Bone marrow (tissue), 2 donors: ENCODE results near the gene NGEF.
"Not testable (repeated sequence)": the region's sequence is repeated elsewhere in the genome, so short reads cannot be mapped to it uniquely, and the experiment has no call there.

ENCODE experiments used
- DNase-seq, 2 donors: peaks; one replicate each; lab custom pipeline; 2025; lab: John Stamatoyannopoulos, UW

Gene NGEF

DNA sequence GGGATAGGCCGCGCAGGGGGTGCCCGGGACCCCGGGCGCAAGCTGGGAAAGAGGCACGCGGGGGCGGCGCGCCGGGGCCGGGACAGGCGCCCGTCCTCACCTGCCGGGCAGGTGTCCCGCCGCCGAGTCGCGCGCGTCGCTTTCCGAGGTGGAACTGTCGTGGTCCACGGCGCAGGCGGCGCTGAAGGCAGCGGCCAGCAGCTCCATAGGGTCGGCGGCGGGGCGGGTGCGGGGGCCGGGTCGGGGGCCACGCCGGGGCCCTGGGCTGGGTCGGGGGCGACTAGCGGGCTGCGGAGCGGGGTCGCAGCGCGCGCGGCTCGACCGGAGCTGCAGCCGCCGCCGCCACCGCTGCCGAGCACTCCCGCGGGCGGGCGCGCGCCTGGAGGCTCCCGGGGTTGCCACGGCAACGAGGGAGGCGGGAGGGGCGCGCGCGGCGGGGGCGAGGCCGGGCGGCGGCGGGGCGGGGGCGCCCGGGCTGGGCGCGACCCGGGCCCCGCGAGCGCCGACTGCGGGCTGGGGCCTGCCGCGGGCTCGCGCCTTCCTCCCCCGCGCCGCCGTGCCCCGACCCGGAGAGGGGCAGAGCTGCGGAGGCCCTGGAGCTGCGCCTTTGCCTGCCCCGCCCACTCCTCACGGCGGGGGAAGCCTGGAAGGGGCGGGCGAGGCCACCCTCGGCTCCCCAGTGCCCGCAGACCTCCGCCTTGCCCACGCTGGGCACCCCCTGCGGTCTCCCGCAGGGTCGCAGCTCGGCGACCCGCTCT is 85.1 kb downstream of the NGEF start:
- DNase-seq = no peak

DNA sequence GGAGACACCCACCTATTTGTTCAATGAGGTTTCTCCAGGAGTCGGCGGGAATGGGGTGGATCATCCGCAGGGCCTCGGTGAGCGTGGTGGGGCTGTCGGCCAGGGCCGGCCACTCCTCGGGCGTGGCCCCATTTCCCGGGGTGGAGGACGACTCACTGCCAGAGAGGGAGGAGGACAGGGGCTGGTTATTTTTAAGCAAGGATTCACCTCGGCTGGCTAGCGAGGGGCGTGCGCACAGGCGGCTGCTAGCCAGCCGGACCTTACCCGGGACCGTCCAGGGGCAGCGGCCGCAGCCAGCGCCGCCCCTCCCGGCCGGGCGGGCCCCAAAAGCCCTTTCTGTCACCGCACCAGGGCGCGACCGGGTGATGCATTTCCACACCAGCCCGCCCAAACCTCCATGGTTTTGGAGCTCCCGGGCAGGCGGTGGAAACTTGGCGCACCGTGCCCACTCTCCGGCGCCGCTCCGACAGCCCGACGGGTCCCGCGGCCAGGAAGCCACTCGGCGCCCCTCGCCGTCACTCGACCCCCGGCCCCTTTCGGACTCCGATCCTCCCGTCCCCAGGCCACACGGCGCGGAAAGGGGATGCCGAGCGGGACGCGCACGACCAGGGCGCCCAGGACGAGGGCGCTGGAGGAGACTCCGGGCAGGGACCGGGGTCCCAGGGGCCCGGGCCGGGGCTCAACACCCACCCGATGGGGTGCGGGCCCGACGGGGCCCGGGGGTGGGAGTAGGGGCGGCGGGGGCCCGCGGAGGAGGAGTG is 85.8 kb downstream of the NGEF start:
- no peak for DNase-seq

DNA sequence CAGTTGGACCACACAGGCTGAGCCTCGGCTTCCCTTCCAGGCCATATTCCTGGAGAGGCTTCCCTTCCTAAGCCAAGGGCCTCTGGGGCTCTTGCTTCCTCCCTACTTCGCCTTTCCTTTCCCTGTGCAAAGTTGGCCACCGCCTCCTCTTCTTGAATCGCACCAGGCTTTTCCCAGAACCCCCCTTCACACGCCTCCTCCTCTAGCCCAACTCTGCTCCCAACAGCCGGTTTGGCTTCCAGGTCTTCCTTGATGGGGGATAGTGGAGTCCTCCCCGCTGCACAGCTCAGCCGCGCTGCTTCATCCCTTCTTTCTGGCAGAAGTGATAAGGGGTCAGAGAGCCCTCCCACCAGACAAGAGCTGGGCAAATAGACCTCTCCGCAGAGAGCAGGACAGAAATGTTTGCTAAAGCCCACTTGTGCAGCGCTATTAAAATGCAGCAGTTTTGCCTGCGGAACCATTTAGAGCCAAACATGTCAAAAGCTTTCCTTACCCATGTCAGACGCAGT is 86.6 kb downstream of the NGEF start:
- no peak for DNase-seq

DNA sequence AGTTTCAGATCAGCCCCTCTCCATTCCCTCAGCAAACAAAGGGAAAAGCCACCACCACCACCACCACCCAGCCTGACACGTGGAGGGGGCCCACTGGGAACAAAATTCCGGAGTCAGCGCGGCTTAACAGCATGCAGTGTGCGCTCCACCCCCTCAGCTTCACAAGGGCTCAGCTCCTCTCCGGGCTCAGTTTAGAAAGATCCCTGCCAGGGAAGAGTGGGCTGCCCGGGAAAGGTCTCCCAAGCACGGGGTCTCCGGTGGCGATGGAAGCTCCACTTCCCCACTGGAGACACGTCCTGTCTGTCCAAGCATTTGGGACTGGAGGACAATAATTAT is 87.3 kb downstream of the NGEF start:
- no peak for DNase-seq

DNA sequence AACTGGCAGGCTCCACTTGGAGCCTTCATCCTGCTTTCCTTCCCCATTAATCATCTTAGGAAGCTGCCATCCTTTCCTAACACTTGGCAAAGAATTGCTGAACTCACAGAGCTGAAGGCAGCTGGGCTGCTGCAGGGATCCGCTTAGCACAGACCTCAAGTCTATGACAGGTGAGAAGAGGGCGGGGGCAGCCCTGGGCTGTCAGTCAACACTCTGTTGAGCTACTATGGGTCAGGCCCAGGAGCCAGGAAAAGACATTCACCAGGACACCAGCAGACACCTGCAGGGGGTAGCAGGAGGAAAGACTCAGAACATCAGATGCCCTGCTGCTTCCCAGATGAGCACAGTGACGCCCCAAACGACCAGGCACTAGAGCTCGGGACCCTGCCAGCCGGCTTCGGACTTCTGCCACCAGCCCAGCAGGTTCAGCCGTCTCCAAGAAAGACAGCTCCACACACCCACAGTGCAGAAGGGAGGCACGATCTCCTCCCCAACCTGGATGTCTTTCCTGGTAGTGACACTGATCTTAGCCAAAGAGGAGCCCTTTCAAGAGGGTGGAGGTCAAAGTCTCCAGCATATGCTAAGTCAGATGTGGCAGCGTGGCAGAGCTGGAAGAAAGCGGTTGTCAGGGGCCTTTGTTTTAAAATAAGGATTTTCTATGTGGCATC is 87.8 kb downstream of the NGEF start:
- no peak for DNase-seq

DNA sequence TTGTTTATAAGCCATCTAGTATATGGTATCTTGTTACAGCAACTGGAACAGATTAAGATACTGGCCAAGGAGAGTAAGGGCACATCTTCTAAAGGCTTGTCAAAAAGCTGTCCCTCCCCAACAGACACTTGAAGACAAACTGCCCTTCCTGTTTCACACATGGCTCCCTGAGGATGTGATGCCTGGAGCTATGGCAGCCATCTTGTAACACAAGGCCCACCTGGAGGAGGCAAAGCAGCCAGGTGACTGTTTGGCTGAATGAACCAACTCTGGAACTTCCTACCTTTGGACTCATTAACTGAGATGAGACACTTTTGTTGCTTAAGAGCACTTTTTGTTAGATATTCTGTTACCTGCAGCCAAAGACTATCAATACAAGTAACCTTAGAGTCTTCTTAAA is 88.6 kb downstream of the NGEF start:
- DNase-seq = no peak

DNA sequence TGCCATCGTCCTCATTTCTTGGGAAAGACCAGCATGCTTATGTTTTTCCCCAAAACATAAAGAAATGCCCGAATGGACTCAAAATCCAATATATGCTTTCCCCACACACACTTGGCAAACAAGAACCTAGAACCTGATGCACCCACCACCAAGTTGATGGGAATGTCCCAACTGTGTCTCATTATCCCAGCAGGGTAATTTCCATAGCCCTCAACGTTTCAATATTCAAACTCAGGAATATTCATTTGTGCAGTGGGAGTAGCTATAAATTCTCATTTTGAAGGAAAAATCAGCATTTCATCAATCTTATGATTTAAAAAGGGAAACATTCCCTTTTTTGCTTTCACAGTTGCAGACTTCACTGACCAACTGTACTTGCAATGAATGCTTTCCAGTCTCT is 92.3 kb downstream of the NGEF start:
- no peak for DNase-seq

DNA sequence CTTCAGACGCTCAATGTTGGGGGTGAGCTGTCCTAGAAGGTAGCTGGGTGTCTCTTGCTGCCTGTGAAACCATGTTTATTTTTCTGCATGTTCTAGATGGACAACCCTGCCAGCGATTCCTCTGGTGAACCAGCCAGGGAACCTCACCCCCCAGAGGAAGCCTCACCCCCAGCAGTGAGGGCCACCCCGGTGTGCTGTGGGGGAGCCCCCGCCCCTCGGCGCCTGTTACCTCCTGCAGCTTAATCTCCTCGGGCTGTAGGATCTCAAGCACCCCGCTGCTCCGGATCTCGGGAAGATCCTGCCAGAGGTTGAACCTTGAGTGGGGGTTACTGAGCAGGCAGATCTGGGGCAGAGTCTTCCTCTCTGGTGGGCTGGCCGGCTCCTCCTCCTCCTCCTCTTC is 93.0 kb downstream of the NGEF start:
- DNase-seq = no peak

DNA sequence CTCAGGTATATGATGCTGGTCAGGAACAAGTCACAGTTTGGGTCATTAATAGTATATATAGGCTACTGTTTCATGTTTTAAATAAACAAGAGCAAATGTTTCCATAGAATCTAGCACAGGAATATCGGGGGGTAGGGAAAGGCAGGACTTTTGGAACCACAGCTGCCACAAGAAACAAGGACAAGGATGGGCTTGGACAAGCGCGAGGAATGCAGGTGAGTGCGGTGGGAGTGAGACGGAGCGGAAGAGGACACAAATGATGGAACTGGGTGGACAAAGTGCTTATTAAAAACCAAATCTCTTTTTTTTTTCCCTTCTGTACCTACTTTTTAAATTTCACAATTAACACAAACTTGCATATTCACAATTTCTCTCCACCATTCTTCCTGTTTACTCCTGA is 93.9 kb downstream of the NGEF start:
- no peak for DNase-seq

DNA sequence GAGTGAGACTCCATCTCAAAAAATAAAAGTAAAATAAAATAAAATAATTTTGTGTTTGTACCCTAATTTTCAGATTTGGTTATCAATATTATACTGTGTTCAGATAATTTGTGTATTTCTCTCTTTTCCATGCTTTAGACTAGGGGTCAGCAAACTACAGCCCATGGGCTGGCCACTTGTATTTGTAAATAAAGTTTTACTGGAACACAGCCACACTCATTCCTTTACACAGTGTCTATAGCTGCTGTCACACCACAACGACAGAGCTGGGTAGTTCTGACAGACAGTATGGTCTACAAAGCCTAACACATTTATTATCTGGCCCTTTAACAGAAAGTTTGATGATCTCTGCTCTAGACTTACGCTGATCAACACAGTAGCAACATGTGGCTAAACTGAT is 99.2 kb downstream of the NGEF start:
- no peak for DNase-seq

DNA sequence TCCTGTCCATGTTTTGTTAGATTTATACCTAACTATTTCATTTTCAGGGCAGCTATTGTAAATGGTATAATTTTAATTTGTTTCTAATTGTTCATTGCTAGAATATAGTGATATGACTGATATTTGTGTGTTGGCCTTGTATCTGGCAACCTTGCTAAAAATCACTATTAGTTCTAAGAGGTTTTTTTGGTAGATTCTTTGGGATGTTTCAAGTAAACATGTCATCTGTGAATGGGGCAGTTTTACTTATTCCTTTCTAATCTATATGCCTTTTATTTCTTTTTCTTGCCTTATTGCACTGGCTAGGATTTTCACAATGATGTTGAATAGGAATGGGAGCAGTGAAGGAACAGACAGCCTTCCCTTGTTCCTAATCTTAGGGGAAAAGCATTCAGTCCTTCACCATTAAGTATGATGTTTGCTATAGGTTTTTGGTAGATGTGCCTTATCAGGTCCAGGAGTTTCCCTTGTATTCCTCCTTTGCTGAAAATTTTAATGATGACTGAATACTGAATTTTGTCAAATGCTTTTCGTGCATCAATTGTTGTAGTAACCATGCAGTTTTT is 101.3 kb downstream of the NGEF start:
- no peak for DNase-seq

DNA sequence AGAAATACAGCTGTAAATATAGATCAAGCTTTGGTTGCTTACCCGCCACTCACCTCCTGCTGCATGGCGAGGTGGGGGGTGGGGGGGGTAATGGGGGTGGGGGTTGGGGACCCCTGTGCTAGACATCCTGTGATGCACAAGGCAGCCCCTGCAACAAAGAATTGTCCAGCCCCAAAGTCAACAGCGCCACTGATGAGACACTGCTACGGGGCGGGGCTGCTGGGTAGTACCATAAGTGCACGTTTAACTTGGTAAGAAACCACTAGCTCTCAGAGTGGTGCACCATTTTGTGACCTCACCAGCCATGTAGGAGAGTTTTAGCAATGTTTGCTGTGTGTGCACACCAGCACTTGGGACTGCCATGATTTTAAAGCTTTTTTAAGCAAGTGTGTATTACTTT is 102.7 kb downstream of the NGEF start:
- no peak for DNase-seq

DNA sequence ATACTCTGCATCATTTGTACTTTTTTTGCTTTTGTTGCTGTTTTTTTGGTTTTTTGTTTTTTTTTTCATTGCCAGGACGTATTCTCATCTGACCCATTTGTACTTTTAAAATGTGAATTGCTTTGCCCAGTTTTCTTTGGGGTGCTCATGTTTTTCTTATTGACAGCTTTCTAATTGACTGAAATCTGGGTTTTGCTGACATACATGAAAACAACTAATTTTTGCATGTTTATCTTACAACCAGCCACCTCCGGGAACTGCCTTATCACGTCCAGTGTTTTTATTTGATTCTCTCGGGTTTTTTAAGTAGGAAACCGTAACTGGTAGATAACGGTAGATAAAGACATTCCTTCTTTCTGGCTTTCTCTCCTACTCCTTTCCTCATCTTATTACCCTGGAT is 104.4 kb downstream of the NGEF start:
- DNase-seq = no peak

DNA sequence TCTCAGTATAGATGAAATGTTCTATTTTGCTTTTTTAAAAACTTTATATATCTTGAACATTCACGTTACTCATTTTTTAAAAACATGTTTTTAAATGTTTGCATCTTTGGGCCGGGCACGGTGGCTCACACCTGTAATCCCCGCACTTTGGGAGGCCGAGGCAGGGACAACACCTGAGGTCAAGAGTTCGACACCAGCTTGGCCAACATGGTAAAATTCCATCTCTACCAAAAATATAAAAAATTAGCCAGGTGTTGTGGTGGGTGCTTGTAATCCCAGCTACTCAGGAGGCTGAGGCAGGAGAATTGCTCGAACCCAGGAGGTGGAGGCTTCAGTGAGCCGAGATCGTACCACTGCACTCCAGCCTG is 105.4 kb downstream of the NGEF start:
- not testable (repeated sequence) for DNase-seq

DNA sequence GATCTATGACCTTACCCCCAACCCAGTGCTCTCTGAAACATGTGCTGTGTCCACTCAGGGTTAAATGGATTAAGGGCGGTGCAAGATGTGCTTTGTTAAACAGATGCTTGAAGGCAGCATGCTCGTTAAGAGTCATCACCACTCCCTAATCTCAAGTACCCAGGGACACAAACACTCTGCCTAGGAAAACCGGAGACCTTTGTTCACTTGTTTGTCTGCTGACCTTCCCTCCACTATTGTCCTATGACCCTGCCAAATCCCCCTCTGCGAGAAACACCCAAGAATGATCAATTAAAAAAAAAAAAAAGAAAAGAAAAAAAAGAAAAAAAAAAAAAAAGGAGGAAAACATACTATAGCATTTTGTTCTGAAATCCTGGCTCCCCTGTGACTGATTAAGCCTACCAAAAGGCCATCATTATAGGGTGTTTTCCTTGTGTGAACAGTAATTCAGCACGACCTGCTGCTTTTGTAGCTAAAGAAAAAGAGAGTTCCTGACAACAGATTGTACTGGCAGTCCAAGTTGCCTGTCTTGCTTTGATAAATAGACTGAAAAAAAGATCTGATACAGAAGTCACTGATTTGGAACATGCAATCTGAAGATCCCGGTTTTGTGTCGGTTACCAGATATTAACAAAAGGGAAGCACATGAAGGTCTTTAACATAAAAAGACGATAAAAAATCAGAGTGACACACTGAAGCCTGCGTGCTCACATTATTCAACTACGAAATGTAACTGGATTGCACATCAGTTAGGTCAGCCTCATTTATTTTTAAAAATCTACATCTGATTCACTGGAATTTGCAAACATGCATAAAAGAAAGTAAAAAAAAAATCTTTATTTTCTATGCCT is 106.0 kb downstream of the NGEF start:
- not testable (repeated sequence) for DNase-seq

DNA sequence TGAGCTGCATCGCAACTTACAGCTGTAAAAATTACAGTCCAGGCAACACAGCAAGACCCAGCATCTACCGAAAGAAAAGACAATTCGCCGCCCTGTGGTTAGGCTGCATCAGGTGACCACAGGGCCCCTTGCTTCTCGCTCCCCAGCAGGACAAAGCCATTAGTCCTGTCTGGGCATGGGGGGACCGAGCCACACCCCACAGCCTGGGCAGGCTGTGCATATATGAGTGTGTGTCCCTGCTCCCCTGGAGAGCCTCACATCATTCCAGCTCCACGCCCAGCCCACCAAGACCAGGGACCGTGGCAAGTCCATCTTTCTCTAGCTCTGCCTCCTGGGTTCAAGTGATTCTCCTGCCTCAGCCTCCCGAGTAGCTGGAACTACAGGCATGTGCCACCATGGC is 109.1 kb downstream of the NGEF start:
- no peak for DNase-seq

DNA sequence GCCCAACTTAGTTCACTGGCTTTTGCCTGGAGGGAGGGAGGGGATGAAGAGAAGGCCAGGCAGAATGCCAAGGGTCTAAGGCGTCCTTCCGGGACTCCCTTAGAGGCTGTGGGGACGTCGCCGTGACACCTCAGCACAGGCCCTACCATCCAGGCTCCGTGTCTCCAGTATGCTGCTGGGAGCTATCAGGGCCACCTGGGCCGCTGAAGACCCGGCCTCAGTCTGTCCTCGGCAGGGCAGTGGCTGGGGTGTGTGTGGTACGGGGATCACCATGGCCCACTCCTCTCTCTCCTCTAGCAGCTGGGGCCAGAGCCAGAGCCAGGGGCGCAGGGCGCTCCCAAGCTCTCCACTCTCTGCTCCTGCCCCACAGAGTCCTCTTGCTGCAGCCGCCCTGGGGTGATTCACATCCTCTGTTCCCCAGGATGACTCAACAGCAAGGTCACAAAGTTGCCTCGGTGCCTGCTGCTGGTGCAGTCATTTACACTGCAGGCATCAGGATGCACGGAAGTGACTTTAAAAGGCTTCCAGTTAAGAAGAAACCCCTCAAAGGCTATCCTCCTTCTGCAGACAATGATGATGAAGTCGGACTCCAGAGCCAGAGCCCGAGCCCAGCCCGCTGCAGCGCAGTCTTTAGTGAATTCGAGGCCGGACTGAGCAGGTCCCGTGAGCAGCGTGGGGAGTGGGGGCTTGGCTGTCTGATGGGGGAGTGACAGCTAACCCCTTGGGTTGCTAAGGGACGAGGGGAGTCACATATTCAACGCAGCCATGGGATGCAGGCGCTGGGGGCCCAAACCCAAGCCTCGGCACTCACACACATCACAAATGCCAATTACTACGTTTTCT is 111.1 kb downstream of the NGEF start:
- no peak for DNase-seq

DNA sequence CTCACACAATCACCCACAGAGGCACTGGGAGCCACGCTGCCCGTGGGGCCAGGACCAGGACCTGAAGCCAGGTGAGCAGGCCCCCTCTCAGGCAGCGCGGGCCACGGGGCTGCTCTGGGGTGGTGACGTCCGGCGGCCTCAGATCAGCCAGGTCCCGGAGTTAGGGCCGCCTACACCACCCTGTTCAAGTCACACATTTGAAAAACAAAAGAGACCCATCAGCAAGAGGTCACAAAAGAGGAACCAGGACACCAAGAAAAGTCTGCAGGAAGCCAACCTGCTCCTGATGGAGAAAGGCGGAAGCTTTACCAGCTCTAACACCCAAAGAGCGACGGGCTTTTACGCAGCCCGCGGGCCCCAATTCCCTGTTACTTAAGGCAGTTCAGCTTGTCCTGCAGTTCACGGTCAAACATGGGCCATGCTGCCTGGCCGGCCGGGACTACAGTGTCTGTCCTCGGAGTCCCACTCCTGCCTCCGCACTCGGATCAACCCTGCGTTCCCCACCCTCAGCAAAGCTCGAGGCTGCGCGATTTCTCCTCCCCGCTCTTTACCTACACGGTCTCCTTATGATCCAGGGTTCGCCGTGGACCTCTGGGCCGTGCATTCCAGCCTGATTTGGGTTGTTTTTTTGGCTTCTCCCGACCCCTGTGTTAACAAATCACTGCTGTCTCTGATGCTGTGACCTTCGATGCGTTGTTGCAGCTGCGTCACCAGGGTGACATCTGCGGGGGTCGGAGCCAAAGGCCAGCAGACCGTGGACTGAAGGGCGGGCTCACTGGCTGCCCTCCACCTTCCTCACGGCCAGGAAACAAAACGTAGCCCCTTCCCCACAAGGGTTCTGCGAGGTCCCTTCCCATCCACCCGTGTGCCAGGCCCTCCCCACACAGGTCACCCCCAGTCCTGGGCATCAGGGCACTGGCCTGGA is 112.0 kb downstream of the NGEF start:
- no peak for DNase-seq

DNA sequence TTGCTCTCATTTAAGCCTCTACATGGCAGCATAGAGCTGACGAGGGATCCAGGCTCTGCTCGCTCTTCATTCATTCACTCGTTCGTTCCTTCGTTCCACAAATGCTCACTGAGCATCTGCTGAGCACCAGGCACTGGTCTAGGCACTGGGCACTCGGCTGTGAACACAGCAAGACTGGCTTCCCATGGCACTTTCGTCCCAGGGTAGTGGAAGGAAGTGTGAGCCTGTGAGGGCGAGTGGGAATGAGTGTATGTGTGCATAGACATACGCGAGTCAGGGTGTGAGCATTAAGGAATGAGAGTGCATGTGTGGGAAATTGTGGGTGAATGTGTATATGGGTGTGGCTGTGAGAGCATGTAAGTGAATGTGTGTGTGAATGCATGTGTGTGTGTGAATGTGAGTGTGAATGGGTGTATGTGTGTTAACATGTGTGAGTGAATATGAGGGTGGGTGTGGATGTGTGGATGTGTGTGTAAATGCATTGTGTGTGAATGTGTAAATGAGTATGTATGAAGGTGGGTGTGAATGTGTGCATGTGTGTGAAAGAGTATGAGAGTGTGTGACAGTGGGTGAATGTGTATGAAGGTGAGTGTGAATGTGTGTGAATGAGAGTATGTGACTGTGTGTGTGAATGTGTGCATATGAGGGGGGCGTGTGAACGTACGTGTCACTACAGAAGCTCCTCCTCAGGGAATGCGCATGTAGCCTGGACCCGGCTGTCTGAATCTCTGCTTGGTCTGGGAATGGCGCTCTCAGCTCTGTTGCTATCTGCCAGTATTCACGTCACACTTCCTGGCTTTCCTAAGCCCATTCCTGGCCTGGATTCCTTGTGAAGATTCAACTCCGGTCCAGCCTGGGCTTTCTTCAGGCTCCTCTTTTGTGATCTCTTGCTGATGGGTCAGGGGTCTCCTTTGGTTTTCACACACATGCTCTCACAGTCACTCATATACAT is 114.2 kb downstream of the NGEF start:
- no peak for DNase-seq
